MG63 (cell line): ENCODE measurements around the gene DLG5. TPM values are rescaled to one million over a fixed set of nuclear protein-coding genes. Genes with fewer than 3 reads are reported as not detected.
"Not testable (repeated sequence)": the region's sequence is repeated elsewhere in the genome, so short reads cannot be mapped to it uniquely, and the experiment has no call there.

Source experiments
- DNase-seq: peaks from one replicate; pipeline ENCODE4 v3.0.0-alpha.2; 2020
- H3K27me3 ChIP-seq: fragments of 250-450 bp; sonication (Bioruptor Pico); 2 replicates; pipeline ENCODE4 v1.5.1; 2020; ENCODE audit warnings: mild to moderate bottlenecking, moderate library complexity
- H3K36me3 ChIP-seq: fragments of 250-450 bp; sonication (Bioruptor Pico); 2 replicates; pipeline ENCODE4 v1.5.1; 2020; ENCODE audit warnings: mild to moderate bottlenecking, moderate library complexity
- H3K4me3 ChIP-seq: fragments of 250-450 bp; sonication (Bioruptor Pico); 2 replicates; pipeline ENCODE4 v1.5.1; 2020; ENCODE audit warnings: mild to moderate bottlenecking, moderate library complexity
- H3K9me3 ChIP-seq: fragments of 250-450 bp; sonication (Bioruptor Pico); 2 replicates; pipeline ENCODE4 v1.5.1; 2020; ENCODE audit warnings: mild to moderate bottlenecking, moderate library complexity
- total RNA-seq: library from RNA; depleted of rRNA; stranded (reverse); fragments of >200 nt; shearing (Covaris generic); gene quantifications from 2 replicates; pipeline ENCODE4 v1.2.3, GENCODE V29; 2014; ENCODE audit warnings: low replicate concordance

The DLG5 gene
- total RNA-seq, 1 experiment from 2014 or later: 33.8 TPM

DNA sequence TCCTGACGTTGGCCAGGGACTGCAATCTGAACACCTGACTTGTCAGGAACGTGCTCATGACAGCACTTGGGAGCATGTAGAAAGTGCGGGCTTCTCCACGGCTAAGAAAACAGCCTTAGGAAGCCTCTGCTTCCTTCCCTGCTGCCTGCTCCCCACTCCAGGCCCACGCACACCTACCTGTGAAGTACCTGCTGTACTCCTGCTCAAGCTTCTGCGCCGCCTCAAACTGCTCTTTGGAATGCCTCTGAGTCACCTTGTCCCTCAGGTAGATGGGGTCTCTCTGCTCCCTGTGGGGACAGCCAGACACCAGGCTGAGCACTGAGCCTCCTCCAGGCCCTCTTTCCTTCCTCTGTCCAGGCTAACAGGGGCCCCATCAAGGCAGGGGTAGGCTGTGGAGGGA, 132.7 kb downstream of the DLG5 start:
- Histone ChIP-seq H3K9me3 (no peaks in the 10 kb centered on the region), H3K36me3 (peaks cover 32% of the 10 kb centered on the region), H3K27me3 (no peaks in the 10 kb centered on the region), H3K4me3 (no peak overlapping the region)
- no peak for DNase-seq

DNA sequence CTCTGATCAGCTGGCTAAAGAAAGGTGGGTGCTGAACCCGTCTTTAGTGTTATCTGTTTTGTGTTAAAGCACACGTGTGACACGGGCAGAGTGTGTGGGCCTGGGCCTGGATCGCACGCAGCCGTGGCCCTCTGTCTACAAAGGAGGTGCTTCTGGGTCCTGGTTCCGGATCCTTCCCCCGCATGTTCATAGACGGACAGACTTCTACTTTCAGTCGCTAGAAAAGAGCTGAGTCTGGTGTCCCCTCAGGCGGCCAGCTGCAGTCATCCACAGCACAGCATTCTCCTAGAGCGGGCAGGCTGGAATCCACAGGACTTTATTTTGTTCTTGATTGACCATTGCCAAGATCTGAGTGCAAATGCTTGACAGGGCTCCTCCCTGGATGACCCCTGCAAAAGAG, 134.4 kb downstream of the DLG5 start:
- H3K4me3 ChIP-seq: no peak overlapping the region
- H3K36me3 ChIP-seq: peaks cover 22% of the 10 kb centered on the region
- no peaks in the 10 kb centered on the region for H3K27me3 ChIP-seq
- DNase-seq: no peak
- no peaks in the 10 kb centered on the region for H3K9me3 ChIP-seq

DNA sequence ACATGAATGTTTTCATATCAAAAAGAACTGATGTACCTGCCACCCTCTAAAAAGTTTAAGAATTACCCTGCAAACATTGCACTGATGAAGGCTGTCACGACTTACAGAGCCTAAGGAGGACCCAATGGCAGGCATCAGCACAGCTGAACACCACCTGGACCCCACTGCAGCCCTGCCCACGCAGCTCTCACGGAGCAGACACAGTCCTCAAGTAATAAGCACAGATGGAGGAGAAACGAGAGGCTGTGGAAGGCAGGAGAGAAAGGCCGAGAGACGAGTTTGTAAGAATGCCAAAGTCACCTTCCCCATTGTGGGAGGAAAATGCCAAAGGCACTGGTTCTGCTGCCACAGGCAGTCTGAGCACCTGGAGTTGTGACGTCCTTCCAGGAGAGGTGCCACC, 135.0 kb downstream of the DLG5 start:
- H3K27me3 ChIP-seq: no peaks in the 10 kb centered on the region
- no peaks in the 10 kb centered on the region for H3K9me3 ChIP-seq
- no peak overlapping the region for H3K4me3 ChIP-seq
- peaks cover 19% of the 10 kb centered on the region for H3K36me3 ChIP-seq
- no peak for DNase-seq

DNA sequence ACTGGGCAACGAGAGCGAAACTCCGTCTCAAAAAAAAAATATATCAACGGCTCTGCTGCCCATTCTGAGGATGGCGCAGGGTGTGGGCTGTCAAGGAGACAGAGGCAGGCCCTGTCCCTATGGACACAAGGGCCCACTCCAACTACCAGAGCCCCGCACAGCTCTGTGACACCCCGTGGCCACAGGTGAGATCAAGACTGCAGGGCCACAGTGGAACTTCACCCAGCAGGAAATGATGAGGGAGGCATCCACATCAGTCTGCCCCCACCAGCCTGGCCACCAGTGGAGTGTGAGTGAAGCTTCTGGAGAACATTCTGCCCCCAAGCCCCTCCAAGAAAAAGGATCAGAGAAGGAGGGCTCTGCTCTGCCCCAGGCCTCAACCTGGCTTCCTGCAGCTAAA, 136.7 kb downstream of the DLG5 start:
- no peak for DNase-seq
- H3K36me3 ChIP-seq: peaks cover 14% of the 10 kb centered on the region
- H3K27me3 ChIP-seq: no peaks in the 10 kb centered on the region
- H3K4me3 ChIP-seq: no peak overlapping the region
- no peaks in the 10 kb centered on the region for H3K9me3 ChIP-seq

DNA sequence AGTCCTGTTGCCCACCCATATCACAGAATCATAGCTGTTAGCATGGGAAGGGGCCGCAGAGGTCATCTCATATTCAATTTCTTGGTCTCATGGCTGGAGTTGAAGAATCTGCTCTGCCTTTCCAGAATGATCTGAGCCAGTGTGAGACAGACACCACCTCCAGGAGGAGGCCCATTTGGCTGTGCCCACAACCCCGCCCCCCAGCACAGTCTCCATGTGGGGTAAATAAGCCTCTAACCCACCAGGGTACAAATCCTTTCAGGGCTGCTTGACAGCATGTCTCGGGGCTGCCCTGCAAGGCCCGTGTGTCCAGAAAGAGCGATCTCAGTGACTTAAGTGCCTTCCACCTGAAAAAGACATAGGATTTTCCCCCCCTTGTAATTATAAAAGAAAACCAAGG, 137.5 kb downstream of the DLG5 start:
- Histone ChIP-seq H3K36me3 (peaks cover 14% of the 10 kb centered on the region), H3K4me3 (no peak overlapping the region), H3K9me3 (no peaks in the 10 kb centered on the region), H3K27me3 (no peaks in the 10 kb centered on the region)
- DNase-seq: no peak

DNA sequence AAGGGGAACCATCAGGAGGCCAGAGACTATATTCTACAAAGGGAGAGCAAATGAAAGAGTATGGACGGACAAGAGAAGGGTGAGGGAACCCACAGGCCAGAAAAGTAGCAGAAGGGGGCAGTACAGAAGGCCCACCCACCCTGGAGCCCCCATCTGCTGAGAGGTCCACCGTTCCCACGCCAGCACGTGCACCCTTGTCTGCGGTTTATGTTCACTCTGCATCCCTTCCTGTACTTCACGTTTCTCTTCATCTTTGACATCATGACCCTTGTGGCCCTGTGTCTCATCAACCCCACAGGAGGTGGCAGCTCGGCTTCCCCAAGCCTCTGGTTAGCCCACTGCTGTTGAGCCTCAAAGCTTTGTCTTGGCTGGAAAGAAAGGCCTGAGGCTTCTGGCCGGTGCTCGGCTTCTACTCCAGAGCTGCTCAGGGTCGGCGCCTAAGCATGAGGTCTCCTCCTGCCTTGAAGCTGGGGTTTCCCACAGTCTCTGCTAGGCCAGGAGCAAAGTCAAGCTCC, 138.0 kb downstream of the DLG5 start:
- Histone ChIP-seq H3K4me3 (no peak overlapping the region), H3K36me3 (peaks cover 14% of the 10 kb centered on the region), H3K27me3 (no peaks in the 10 kb centered on the region), H3K9me3 (no peaks in the 10 kb centered on the region)
- no peak for DNase-seq

DNA sequence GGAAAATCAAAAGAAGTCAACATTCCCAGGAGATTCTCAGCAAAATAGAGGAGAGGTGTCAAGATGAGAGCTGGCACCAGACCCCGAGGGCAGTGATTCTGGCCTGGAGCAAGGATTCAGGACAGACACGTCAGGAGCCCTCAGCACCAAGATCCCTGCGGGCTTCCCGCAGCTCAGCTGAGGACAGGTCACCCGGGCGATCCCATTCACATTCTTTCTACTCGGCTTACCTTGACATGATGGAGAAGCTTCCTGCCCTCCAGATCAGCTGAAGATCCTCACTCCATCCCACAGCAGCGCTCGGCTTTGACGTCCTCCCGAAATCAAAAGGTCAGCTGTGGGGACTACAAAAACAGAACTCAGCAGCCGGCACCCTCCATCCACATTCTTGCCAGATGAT, 139.1 kb downstream of the DLG5 start:
- no peak overlapping the region for H3K4me3 ChIP-seq
- no peak for DNase-seq
- H3K9me3 ChIP-seq: no peaks in the 10 kb centered on the region
- H3K27me3 ChIP-seq: no peaks in the 10 kb centered on the region
- peaks cover 17% of the 10 kb centered on the region for H3K36me3 ChIP-seq

DNA sequence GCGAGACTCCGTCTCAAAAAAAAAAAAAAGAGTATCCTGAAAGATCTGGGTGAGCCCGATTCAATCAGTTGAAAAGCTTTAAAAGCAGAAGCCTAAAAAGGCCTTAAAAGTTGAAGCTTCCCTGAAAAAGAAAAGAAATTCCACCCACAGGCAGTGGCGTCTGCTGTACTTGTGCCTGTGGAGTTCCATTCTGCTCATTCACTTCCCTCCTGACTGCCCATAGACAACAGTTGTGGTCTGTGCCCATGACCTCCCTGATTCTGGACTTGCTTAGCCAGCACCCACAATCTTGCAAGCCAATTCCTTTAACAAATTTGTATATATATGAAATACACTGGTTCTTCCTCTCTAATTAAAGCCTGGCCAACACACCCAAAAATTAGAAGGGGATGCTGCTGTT, 141.7 kb downstream of the DLG5 start:
- no peaks in the 10 kb centered on the region for H3K27me3 ChIP-seq
- DNase-seq: no peak
- H3K4me3 ChIP-seq: no peak overlapping the region
- H3K36me3 ChIP-seq: peaks cover 23% of the 10 kb centered on the region
- H3K9me3 ChIP-seq: no peaks in the 10 kb centered on the region

DNA sequence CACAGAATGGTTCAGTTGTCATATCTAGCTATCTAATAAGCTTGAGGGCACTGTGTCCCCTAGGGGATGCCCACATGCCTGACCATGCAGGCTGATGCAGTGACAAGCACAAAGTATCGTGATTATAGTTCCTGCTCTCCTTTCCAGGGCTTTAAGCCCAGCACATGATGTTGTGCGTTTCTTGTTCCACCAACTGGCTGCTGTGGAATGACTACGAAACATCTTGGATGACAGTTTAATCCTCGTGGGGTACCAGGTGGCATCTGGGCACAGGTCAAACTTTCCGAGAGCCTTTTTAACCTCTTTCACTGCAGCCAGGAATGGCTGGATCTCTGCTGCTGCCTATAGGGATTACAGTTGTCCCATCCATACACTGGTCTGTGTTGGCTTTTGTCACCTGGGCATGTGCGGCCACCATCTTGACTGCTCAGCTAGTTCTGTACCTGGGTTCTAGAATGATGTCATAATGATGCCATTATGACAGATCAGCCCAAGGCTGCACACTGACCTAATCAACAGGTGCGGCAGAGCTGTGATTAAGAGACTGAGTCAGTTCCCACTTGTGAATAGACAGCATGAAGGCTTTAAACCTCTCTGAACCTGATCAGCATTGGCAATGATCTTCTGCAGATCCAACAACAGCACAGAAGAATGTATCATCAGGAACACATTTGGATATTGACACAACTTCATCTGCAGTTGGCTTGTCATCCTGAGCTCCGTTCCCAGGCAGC, 144.1 kb downstream of the DLG5 start:
- Histone ChIP-seq H3K36me3 (peaks cover 26% of the 10 kb centered on the region), H3K27me3 (no peaks in the 10 kb centered on the region), H3K9me3 (peaks cover 4% of the 10 kb centered on the region; the same call in 1 of the 2 replicates), H3K4me3 (no peak overlapping the region)
- DNase-seq: no peak

DNA sequence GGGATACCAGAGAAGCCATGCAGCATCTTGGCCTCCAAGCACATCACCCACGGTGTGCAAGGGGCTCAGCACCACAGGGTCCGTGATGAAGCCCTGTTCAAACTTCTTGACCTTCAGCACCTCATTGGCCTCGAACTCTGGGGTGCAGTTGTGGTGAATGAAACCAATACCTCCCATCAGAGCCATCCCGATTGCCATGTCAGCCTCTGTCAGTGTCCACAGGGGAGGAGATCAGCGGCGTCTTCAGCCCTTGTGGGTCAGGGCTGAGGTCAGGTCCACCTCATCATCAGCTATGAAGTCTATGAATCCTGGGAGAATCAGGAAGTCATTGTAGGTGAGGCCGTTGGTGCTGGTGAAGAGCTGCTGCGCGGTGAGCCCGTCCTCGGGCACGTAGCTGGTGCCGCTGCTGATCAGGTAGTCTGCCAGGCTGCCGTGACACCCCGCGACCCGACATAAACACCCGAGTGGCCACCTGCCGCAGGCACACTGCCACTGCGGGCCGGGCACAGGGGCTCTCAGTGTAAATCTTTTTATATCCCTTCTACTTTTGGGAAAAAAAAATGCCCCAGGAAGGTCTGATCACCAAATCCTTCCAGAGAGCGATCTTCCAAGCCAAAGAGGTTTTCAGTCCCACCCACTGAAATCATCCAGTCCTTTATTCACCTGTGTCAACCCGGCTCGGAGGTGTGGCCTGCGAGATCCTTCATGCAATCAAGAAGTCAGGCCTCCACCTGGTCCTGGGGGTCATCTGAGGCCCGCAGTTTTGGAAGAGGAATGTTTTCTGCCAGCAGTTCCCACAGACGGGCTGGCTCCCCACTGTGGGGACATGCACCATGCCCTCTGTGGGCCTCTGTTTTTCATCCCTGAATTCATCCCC, 144.9 kb downstream of the DLG5 start:
- Histone ChIP-seq H3K27me3 (no peaks in the 10 kb centered on the region), H3K36me3 (peaks cover 26% of the 10 kb centered on the region), H3K9me3 (peaks cover 8% of the 10 kb centered on the region; the same call in 1 of the 2 replicates), H3K4me3 (no peak overlapping the region)
- DNase-seq: no peak

DNA sequence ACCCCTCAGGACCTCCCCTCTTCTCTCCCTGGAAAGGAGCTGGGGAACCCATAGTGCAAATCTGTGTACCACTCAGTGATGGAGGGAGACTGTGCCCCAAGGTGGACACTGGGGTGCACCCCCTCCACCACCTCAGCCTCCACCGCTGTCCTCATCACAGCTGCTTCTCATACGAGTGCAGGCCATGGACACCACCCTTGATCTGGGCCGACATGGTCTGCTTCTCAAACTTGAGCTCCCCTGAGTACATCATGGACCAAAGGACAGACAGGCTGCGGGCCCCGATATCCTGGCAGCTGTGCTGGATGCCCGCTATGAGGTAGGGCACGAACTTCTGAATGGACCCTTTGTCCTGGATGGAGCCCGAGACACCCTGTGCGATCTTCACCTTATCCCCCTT, 146.4 kb downstream of the DLG5 start:
- H3K9me3 ChIP-seq: peaks cover 8% of the 10 kb centered on the region; the same call in 1 of the 2 replicates

DNA sequence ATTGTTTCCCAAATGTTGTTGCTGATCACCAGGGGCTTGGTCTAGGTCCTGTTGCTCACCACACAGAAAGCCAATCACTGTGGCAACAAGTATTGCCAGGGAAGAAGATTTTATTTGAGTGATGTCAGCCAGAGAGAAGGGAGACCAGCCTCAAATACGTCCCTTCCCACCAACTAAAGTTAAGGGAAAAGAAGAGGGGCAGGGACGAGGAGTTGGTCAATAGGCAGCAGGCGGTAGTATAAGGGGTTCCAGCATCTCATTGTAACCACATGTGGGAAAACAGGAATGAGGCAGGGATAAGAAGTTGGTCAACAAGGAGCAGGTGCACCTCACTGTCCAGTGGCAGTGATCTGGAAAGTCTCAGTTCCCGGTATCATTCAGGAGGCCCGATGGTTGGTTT, 150.1 kb downstream of the DLG5 start:
- H3K36me3 ChIP-seq: peaks cover 14% of the 10 kb centered on the region
- no peak overlapping the region for H3K4me3 ChIP-seq
- no peak for DNase-seq
- H3K9me3 ChIP-seq: peaks cover 8% of the 10 kb centered on the region; the same call in 1 of the 2 replicates
- no peaks in the 10 kb centered on the region for H3K27me3 ChIP-seq

More for the DNA sequence above, 146.4 kb downstream of the DLG5 start:
- Histone ChIP-seq H3K27me3 (no peaks in the 10 kb centered on the region), H3K36me3 (peaks cover 26% of the 10 kb centered on the region), H3K4me3 (no peak overlapping the region)
- no peak for DNase-seq

DNA sequence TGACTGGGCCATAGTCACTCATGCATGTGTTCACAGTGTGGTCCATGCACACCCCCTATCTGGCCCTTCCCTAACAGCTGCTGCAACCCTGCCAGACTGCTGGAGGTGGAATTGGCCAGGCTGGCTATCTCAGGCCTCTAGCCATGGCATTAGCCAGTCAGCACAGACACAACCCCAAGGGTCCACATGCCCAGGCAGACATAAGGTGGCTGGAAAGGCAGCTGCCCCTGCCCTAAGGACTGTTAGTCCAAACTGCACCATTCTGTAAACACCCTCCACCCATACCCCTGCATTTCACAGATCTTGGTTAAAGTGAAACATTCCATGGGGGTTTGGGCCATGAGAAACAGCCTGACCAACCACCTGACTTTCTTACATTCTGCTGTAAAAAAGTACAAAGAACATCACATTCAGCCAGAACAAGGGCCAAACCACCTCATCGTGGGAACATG, 151.6 kb downstream of the DLG5 start:
- no peak overlapping the region for H3K4me3 ChIP-seq

DNA sequence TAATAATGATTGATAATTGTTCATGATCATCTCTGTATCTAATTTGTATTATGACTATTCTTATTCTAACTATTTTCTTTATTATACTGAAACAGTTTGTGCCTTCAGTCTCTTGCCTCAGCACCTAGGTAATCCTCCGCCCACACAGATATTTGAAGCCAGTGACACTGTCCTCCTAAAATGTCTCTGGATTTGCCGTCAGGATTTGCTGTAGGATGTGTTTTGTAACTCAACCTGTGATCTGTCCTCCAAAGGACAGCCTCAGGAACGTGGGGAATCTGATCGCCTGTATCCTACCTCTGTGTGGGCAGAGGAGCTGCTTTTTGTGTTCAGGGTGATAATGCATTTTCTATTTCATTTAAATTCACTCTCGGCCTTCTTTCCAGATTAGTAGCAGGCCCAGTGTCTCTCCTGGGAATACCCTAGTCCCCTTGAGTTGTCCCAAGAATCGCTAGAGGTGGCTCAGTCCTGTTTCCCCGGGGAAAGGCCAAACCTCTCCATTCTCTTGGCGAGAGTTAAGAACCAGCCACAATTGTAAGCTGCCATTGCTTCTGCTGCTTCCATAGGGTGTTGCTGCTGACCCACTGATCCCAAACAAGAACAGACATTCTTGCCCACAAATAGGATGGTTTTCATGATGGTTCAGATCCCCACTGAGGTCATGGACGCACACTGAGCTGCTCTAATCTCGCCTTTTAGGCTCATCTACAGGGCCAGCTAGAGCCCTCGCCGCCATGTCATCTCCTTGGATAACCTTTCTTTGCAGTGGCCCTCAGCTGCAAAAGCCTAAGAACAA, 152.7 kb downstream of the DLG5 start:
- Histone ChIP-seq H3K4me3 (no peak overlapping the region), H3K9me3 (peaks cover 8% of the 10 kb centered on the region; the same call in 1 of the 2 replicates), H3K27me3 (no peaks in the 10 kb centered on the region), H3K36me3 (peaks cover 3% of the 10 kb centered on the region; the same call in 1 of the 2 replicates)
- DNase-seq: no peak

More for the DNA sequence above, 151.6 kb downstream of the DLG5 start:
- no peak for DNase-seq
- peaks cover 8% of the 10 kb centered on the region; the same call in 1 of the 2 replicates for H3K9me3 ChIP-seq
- H3K27me3 ChIP-seq: no peaks in the 10 kb centered on the region
- peaks cover 3% of the 10 kb centered on the region for H3K36me3 ChIP-seq

DNA sequence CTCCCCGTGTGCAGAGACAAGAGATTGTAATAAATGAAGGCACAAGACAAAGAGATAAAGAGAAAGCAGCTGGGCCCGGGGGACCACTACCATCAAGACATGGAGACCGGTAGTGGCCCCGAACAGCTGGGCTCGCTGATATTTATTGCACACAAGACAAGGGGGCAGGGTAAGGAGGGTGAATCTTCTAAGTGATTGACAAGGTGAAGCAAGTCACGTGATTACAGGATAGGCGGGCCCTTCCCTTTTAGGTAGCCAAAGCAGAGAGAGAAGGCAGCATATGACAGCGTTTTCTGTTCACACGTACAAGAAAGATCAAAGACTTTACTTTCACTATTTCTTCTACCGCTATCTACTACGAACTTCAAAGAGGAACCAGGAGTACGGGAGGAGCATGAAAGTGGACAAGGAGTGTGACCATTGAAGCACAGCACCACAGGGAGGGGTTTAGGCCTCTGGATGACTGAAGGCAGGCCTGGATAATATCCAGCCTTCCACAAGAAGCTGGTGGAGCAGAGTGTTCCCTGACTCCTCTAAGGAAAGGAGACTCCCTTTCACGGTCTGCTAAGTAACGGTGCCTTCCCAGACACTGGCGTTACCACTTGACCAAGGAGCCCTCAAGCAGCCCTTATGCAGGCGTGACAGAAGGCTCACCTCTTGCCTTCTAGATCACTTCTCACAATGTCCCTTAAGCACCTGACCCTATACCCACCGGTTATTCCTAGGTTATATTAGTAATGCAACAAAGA, 153.5 kb downstream of the DLG5 start:
- H3K9me3 ChIP-seq, DNase-seq, H3K4me3 ChIP-seq, H3K27me3 ChIP-seq, H3K36me3 ChIP-seq: not testable (repeated sequence)

DNA sequence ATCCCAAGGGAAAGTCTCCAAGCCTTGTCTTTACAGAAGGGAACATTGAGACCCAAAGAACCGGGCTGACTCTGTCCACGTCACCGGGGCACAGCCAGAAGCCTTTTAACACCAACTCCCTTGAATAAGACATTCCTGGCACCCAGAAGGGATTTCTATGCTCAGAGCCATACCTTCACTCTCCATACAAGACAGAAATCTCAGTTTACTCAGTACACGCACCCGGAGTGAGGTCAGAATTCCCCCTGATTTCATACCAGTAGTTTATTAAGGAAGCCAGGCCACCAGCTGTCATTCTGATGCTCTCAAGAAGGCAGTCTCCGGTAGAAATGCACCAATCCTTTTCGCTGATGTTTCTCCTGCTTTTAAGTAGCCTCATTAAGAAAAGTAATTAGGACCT, 154.7 kb downstream of the DLG5 start:
- no peaks in the 10 kb centered on the region for H3K36me3 ChIP-seq
- no peaks in the 10 kb centered on the region for H3K9me3 ChIP-seq
- no peaks in the 10 kb centered on the region for H3K27me3 ChIP-seq
- no peak for DNase-seq
- H3K4me3 ChIP-seq: no peak overlapping the region
